GM19455 (cell line): Measurements from ENCODE around the gene ASB7.
"Not testable (repeated sequence)": the region's sequence is repeated elsewhere in the genome, so short reads cannot be mapped to it uniquely, and the experiment has no call there.

Experiments
- ATAC-seq: cut with Tn5 transposase; IDR thresholded peaks from one replicate; pipeline ENCODE4 v1.9.1; 2021; ENCODE audit not compliant: unreplicated experiment

The ASB7 gene

DNA sequence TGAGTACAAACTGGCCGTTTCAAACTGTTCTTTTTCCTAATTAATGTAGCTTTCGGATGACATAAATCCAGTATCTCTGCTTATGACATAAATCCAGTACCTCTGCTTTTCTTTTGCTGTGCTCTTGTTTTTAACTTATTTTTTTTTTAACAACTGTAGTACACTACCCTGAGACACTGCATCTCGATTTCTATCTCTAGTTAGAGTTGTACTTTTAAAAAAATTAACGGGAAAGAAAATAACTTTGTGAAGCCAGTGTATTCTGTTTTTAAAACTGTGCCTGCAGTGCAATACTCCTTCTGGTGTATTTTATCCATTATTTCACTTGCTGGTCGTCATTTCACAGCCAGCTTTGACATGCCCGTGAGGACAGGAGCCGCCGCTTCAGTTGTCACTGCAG is 46.6 kb downstream of the ASB7 start:
- no peak for ATAC-seq

DNA sequence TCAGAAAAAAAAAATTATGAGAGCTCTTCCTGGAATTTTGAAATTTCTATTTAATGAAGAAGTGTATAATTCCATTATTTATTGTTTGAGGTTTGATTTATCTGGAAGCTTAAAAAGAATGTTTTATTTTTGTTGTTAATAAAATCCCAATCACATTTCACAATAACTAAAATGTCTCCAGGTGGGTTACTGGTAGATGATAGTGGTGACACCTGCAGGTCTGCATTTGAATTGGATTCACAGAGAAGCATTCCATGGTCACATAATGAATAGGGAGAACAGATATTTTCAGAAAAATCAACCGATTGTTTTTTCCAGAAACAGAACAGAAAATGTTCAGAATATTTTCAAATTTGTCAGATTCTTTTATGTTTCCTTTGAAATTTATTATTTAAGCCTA is 48.3 kb downstream of the ASB7 start:
- no peak for ATAC-seq

DNA sequence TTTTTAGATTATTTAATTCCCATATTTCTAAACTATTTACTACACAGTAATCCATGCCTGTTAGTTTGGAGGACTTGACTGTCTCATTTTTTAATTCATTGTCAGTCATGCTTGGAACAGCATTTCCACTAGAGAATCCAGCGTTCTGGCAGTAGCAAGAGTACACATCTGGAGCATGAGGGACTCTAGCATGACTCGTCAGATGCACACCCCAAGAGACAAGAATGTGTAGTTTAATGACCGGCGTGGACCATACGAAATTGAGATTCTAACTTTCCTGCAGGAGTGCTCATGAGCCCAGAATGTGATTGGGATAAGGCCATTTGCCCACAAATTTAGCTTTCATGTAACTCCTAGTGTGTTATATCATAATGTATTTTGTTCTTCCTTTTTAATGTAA is 48.9 kb downstream of the ASB7 start:
- no peak for ATAC-seq

DNA sequence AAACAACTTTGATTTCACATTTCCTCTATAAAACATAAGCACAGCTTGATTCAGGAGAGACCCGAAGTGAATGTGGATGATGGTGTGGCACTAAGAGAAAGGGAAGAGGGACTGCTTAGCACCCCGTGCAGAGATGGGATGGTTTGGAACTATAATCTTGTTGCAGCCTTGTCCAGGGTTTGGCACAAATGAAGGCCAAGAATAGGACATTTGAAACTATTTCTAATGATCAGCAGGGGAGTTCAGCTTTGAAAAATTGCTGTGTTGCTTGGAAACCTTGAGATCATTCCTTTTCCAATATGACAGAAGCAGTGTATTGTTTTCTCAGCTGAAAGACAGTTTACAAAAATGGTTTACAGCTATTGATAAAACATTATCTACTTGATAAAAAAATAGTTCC is 49.7 kb downstream of the ASB7 start:
- ATAC-seq, result no peak

DNA sequence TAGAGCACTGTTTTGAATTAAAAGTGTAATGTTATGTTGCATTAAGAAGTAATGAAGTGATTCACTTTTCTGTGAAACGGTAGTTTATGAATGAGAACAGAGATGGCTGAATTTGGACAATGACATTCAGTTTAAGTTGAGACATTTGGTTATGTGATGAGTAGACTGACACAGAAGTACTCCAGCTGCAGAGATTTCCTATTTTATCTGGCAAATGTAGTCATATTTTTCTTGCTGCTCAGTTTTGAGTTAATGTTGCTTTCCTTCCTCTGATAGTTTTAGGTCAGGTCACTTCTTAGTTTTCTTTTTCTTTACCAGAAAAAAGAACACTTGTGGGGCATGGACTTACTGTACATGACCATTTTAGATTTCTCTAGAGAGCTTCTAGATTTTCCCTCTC is 51.2 kb downstream of the ASB7 start:
- ATAC-seq, result no peak

DNA sequence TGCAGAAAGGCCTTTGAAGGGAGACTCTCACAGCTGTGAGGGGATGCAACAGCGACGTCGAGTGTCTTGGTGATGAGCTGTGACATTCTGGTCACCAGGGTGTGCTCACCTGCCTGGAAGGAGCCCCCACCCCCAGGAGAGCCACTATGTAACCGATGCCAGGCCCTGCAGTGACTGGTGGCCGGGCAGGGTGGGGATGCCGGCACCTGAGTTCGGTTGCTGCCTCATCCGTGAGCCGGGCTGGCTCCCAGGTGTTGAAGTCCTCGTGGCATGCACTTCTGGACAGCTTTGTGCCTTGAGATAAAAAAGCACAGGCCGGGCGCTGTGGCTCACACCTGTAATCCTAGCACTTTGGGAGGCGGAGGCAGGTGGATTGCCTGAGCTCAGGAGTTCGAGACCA is 56.5 kb downstream of the ASB7 start:
- ATAC-seq, result no peak

DNA sequence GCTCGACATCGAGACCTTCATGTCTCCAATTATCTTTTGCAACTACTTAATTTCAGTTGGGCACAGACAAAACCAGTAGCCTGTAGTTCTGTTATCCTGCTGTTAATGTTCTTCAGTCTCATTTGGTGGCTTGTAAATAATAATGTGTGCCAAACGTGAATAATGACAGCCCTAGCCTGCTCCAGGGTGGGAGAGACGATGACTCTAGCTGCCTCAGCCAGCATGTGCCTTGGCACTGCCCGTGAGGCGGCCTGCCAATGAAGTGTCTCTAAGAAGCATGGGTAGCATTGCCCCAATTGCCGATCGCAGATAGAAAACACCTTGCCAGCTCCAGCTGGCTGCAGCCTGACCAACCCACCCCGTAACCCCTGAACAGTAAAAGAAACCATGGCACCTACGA is 58.8 kb downstream of the ASB7 start:
- no peak for ATAC-seq

DNA sequence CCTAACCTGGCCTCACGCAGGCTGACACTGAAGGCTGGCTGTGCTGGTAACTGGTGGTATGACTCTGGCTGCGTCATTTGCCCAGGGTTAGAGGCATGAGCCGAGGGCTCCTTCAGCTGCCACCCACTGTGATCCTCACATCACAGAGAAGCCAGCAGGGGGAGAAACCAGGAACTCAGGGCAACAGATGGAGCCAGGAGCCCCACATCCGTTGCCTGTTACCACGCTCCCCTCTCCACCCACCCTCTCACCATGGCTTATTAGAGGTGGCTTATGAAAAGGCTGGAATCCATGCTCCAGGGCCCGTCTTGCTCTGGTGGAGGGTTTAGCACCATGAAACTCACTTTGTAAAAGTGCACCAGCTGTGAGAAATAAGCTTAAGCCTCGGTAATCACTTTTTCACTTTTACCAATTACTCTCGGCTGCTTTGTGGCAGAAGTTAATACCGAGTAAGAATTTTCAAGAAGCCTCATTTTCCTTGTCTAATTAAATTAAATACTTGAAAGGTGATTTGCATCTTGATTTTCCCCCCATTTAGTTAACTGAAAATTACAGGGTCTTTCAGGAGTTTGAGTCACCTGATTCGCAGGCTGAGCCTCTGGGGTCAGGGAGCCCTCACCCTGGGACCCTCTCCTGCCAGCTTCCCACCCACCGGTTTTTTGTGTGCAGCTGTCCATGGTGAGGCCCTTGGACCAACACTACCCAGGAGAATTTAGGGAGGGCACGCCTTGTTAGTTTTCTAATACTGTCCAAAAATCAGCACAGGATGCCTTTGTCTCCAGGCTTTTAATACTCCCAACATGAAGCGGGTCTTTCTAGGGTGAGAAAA is 60.9 kb downstream of the ASB7 start:
- ATAC-seq, result no peak

DNA sequence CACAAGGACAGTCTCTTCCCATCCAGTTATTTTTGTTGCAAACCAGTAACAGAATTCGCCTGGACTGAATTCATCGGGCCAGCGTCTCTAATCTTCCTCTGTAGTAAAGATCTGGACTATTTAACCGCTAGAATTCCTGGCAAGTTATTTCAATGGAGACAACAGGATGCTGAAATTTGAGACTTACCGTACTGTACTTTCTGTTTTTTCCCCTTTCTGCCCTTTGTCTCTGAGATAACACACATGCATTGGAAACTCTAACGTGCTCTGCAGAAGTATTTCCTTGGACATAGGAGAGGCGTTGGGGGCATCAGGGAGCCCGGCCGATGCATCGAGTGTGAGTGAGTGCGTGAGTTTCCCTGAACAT is 61.5 kb downstream of the ASB7 start:
- no peak for ATAC-seq

DNA sequence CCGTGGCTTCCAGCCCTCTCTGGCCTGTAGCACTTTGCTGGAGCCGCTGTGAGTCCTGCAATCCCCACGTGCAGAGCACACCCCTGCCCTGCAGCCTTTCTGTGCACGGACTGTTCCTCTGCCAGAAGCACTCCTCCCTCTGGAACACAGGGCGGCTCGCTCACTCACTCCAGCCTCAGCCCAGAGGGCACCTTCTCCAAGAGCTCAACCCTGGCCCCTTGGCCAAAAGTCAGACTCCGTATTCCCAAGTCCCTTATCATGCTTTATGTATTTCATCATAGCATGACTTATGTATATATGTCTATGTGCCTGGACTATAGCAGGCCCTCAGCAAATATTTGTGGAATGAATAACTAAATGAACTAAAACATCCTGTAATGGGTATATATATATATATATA is 63.2 kb downstream of the ASB7 start:
- ATAC-seq, result no peak

DNA sequence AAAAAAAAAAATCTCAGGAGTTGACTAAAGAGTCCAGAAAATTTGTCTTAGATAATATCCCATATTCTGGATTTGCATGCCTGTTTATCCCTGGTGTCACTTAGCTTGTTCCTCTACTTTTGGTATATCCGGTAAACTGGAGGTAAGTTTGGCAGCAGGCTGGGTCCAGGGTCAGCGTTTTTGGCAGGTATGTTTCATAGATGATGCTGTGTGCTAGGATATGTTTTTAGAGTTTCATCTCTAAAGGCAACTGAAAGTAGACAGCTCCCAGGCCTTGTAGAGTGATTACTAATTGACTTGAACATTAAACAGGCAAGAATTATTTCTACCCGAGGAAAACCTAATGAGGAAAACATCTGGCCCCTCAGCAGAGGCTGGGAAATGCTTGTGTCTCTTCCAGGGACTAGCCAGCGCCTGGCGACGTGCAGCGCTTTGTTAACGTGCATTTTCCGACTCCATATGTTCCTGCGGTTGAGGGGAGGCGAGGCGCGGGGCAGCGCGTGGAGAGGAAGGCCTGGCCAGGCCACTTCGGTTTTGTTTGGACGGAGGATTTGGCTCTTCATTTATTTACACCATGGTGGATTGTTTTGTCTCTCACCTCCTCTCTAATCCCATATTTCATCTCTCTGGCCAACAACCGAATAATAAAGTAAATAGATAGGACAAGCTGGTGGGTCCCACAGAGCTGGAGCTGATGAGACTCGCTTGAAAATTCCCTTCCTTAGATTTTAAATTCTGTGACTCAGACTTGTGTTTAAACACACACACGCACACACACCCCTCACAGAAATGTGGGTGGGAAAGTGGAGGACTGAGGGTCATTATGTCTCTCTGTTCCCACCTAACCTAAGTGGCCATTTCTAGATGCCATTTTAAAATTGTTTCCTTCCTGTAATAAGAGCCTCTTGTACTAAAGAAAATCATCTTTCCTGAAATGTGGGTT is 65.3 kb downstream of the ASB7 start:
- ATAC-seq, result no peak

DNA sequence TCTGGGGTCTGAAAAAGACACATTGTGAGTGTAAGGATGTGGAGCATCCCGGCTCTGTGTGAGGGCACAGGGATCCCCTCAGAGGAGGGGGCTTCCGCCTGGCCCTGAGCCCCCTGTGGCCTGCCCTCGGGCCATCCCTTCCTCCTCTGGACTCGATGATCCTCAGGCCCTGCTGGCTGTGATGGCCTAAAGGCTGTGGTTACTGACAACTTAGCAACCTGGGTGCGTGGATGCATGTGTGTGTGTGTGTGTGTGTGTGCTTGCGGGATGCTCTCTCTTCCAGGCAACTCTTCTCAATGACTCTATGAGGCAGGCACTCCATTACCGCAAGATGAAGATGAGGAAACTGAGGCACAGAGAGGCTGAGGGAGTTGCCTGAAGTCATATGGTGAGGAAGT is 66.0 kb downstream of the ASB7 start:
- ATAC-seq, result no peak

DNA sequence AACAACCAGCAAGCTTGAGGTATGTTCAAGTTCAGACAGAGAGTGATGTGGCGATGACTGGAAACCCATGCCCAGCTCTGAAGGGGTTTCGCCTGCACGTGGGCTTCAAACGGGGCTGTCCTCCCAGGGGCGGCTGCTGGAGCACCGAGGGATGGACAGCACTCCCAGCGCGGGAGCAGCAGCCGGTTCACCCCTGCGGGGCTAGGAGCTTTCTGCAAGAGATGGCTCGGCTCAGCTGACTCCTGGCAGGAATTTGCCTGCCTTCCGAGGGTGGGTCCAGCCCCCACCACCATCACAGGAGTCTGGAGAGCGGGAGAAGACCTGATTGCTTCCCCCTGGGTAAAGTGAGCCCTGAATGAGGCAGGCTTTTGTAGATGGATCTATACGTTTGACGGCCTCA is 66.9 kb downstream of the ASB7 start:
- no peak for ATAC-seq

DNA sequence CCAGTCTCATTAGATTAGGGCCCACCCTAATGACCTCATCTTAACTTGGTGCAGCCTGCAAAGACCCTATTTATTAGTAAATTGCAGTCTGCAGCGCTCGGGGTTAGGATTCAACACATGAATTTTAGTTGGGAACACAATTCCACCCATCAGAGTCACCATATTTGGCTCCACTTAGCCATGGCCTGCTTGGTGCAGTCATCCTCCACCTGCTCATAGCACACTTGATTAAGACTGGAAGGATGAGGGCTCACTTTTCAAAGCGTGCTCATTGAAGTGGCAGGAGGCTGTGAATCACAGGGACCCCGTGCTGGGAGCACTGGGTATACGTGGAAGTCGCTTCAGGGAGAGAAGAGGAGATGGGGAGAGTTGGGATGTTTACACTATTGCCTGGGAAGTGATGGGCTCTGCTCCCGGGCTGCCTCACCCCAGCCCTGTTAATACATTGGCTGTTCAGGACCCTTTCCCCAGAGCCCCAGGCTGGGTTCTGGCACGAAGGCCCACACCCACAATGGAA is 68.2 kb downstream of the ASB7 start:
- no peak for ATAC-seq

DNA sequence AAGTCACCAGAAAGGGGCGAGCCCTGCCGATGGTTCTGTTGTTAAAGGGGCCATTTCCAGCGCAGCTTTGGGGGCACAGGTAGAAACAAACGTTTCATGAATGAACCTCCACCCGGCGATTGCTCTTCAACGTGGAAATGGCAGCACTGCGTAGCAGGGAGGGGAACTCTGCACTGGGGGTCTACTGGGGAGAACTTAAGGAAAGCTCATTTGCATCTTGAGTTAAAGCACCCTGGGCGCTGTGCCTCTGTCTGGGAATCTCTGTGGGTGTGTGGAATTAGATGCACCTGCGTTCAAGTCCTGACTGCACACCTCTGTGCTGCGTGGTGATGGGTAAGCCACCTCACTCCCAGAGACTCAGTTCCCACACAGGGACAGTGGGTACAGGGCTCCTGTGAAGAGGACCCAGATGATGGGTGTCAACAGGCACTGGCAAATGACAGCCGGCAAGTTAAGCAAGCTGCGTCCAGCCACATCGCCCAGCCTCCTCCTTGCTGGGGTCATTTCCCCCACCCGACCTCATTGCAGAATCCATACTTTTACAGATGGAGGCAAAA is 68.8 kb downstream of the ASB7 start:
- ATAC-seq, result no peak

DNA sequence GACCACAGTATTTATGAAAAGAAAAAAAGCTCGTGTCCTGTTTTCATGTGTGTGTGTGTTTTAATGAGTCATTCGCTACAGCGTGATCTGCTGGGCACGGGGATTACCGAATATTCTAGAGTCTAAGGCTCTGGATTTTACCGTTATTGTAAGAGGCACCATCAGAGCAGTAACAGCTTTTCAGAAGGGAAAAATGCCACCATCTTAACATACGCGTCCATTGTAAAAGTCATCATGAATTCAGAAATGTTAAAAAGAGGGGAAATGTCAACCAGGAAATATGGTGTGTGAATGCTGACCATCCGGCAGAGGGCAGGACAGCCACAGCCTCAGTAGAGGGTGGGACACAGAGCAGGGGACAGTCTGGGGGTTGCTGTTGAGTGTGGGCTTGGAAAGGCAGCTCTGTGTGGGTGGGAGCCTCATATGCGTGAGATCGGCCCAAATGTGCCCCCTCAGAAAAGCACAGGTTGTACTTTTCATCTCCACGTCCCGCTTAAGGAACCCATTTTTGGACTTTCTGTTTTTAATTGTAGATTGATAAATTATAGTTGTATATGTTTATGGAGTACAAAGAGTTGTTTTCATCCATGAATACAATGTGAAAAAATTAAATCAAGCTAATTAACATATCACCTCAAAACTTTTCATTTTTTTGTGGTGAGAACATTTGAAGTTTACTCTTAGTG is 69.6 kb downstream of the ASB7 start:
- no peak for ATAC-seq

DNA sequence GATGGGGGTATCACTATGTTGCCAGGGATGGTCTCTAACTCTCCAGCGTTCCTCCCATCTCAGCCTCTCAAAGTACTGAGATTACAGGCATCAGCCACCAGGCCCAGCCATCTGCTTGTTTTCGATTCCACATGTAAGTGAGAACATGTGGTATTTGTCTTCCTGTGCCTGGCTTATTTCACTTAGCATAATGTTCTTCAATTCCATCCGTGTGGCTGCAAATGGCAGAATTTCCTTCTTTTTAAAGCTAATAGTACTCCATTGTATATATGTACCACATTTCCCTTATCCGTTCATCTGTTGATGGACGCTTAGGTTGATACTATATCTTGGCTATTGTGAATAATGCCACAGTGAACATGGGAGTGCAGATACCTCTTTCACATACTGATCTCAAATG is 70.6 kb downstream of the ASB7 start:
- ATAC-seq, result no peak

DNA sequence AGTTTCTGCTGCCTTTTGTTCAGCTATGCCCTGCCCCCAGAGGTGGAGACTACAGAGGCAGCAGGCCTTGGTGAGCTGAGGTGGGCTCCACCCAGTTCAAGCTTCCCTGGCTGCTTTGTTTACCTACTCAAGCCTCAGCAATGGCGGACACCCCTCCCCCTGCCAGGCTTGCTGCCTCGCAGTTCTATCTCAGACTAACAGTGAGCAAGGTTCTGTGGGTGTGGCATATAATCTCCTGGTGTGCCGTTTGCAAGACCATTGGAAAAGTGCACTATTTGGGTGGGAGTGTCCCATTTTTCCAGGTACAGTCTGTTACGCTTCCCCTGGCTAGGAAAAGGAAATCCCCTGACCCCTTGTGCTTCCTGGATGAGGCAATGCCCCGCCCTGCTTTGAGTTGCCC is 76.8 kb downstream of the ASB7 start:
- not testable (repeated sequence) for ATAC-seq

DNA sequence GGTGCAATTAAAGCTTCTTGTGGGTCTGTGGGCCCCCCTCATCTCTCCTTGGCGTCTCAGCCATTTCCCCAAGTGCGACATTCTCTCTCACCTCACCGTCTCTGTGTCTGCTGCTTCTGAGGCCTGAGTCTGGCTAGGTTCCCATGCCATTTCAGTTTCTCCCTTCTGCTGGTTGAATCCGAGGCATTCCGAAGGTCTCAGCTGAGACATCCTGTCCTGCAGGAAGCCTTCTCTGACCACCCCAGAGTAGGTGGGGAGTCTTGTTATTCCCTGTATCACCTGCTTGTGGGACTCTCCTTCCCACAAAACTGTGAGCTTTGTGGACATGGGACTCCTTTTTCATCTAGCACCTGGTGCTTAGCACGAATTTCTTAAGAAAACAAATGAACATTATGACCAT is 78.3 kb downstream of the ASB7 start:
- ATAC-seq, result no peak

DNA sequence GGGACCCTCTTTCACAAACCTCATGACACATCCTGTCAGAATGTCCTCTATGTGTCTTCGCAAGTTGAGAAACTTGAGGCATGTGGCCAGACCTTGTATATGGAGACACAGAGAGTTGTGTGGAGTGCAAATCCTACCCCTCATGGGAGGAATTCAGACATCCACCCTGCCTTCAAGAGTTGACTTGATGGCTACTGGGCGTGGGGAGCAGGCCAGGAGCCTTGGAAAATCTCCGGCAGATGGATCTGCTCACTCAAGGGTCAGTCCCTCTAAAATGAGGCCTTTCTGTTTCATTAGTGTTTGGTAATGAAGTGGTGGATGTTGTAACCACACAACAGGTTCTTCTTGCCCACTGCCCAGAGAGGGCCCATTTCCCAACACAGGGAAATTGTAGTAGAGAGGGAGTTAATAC is 79.0 kb downstream of the ASB7 start:
- ATAC-seq, result no peak

DNA sequence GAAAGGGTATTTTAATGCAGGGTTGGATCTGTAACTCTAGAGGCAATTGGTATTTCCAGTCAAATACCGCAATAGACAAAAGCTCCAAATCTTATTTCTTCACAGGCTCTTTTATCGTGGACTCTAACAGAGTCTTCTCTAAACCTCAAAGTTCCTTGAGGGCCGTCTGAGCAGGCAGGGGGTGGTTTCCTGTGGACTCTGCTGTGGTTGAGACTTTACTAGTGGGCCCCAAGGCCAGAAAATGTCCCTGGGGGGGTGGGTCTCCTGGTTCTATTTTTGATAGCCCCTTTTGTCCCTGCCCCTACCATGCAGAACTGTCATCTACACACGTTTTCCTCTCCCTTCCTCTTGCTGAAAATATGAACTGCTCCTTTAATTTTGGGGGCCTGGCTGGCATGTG is 80.1 kb downstream of the ASB7 start:
- ATAC-seq, result no peak
